SK-N-SH (cell line): ENCODE results near the gene FGD4.

Source experiments
- CTCF ChIP-seq: fragments of 200-600 bp; sonication (generic); IDR thresholded peaks from 2 replicates; pipeline ENCODE4 v1.6.1; 2017; ENCODE audit warnings: antibody characterized with exemption, mild to moderate bottlenecking, moderate library complexity
- FOXM1 ChIP-seq: IDR thresholded peaks from 2 replicates; pipeline ENCODE4 v1.4.0; 2012; ENCODE audit warnings: low read depth, mild to moderate bottlenecking
- MXI1 ChIP-seq: IDR thresholded peaks from 2 replicates; pipeline ENCODE4 v1.6.1; 2012; ENCODE audit warnings: mild to moderate bottlenecking, low read depth, low read length, improper control_type of control experiment
- NFIC ChIP-seq: IDR thresholded peaks from 2 replicates; pipeline ENCODE4 v1.4.0; 2012; ENCODE audit warnings: borderline replicate concordance
- NRF1 ChIP-seq: IDR thresholded peaks from 2 replicates; pipeline ENCODE4 v1.6.1; 2012; ENCODE audit warnings: low read depth, mild to moderate bottlenecking, low read length
- RAD21 ChIP-seq: IDR thresholded peaks from 2 replicates; pipeline ENCODE4 v1.6.1; 2012; ENCODE audit warnings: mild to moderate bottlenecking, low read length
- RFX5 ChIP-seq: IDR thresholded peaks from 2 replicates; pipeline ENCODE4 v1.6.1; 2012; ENCODE audit warnings: mild to moderate bottlenecking, improper control_type of control experiment, low read length

- TF ChIP-seq NRF1, result no peak
- TF ChIP-seq MXI1, result no peak
- no peak for TF ChIP-seq RFX5
- no peak for TF ChIP-seq CTCF
- TF ChIP-seq NFIC, result no peak
- no peak for TF ChIP-seq FOXM1
- TF ChIP-seq RAD21, result no peak
Observed at GRCh38 chr12:32423559-32423958, 24.2 kb downstream of the FGD4 start.
